OCI-LY3 (cell line): ENCODE results near the gene PPP1R1C.

Experiments used
- EZH2phosphoT487 ChIP-seq: fragments of 200-600 bp; shearing (Covaris generic); IDR thresholded peaks from 2 replicates; pipeline ENCODE4 v1.6.1; 2018; ENCODE audit warnings: antibody characterized with exemption, mixed run types, low read depth
- TF ChIP-seq, protein P1 (sequence below): fragments of 200-600, 300-600 bp; sonication (generic); IDR thresholded peaks from 2 replicates; pipeline ENCODE4 v1.5.1; 2014; ENCODE audit warnings: antibody characterized with exemption, low read length, low read depth

DNA sequence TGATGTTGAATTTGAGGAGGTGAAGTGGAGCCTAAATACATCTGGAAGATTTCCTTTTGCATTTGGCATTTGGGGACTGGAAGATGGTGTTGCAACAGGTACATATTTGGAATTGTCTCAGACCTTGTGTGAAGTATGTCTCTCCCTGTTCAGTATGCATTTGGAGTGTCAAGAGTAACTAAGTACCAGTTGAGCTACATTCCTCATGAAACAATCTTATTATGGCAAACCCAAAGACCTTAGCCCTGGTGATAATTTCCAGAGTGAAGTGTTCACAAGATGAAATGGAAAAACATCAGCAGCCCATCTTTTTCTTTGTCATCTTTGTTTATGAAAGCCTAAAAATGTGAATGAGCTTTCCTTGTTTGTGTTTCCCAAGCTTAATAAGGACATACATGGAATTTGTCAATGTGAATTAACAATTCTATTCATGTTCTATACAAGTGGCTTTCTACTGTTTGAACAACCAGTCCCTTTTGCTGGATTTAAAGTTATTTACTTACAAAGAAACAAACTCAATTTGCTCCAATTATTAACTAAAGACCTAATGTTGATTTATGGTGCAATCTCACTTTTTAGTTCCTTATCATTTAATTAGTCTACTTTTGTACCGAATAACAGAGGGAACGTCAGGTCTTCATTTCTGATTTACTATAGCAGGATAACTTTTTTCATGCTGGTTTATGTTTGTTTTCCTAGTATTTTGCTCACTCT lies 42.1 kb upstream of the PPP1R1C start:
- TF ChIP-seq, protein P1, sequence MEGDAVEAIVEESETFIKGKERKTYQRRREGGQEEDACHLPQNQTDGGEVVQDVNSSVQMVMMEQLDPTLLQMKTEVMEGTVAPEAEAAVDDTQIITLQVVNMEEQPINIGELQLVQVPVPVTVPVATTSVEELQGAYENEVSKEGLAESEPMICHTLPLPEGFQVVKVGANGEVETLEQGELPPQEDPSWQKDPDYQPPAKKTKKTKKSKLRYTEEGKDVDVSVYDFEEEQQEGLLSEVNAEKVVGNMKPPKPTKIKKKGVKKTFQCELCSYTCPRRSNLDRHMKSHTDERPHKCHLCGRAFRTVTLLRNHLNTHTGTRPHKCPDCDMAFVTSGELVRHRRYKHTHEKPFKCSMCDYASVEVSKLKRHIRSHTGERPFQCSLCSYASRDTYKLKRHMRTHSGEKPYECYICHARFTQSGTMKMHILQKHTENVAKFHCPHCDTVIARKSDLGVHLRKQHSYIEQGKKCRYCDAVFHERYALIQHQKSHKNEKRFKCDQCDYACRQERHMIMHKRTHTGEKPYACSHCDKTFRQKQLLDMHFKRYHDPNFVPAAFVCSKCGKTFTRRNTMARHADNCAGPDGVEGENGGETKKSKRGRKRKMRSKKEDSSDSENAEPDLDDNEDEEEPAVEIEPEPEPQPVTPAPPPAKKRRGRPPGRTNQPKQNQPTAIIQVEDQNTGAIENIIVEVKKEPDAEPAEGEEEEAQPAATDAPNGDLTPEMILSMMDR, result no peak
- no peak for TF ChIP-seq EZH2phosphoT487
